SH-SY5Y (cell line): ENCODE data around the gene NAA11.

Experiments used
- GATA2 ChIP-seq: IDR thresholded peaks from 2 replicates; pipeline ENCODE4 v1.6.1; 2011; ENCODE audit warnings: mild to moderate bottlenecking, low read depth, low read length
- GATA3 ChIP-seq: IDR thresholded peaks from 2 replicates; pipeline ENCODE4 v1.6.1; 2011; ENCODE audit warnings: low read depth, mild to moderate bottlenecking, low read length, moderate library complexity

DNA sequence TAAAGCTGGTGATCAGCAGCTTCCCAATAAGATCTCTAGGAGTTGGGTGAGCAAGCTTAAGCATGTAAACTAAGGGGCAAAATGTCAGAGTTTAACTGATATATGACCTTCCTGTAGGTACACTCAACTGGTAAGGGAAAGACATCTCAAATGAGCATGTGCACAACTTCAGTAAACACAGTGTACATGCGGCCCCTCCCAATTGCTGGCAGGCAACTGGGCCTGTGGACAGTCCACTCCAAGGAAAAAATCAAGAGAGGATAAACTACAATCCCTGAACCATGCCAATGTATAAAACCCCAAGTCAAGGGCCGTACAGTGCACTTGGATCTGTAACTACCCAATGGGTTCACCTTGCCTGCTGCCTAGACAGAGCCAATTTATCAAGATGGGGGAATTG, 4.9 kb upstream of the NAA11 start:
- TF ChIP-seq GATA2 (no peak), GATA3 (no peak)
